Measurements from ENCODE around the gene MORN4. TPM values are rescaled to one million over a fixed set of nuclear protein-coding genes. Genes with fewer than 3 reads are reported as not detected.

The MORN4 gene
- total and polyA plus RNA-seq, 2 of the 13 experiments (the other 11 are each of a cell fraction or from before 2014, with no cell fraction given), result 3.4 to 9.1 TPM

DNA sequence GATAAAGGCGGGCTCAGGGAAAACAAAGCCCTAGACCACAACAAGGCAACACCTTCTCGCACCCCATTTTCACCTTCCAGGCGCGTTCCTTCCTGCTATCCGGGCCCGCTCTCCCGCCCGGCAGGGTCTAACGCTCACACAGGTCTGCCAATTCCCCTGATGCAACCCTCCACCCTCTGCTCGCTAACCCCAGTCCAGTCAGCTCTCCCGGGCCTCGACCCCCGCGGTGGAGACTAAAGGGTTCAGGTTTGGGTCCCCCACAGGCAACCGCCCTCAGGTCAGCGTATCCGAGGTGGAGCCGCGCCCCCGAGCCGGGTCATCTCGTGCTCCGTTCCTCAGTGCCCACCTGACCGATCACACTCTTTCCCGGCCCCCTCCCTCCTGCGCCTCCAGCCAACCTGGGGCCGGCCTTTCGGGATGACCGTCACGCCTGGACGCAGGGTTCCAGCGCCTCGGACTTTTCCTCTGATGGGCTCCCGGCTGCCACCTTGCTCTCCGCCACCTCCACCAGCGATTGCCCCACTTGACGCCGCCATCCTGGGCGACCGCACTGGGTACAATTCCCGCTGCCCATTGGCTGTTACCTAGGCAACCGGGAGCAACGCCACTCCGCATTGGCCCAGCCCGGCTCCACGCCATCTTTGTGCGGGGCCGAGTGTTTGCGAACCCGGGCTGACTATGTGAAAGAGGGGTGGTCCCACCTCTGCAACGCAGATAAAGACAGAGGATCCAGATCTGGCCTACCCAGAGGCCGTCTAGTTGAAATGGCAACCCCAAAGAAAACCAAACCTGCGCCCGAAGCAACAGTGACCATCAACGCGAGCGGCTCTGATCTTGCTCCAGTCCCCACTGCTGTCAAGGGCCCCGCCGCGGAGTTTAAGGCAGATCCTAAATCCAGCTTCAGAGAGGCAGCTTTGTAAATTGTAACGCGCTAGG lies at the start of gene MORN4 (continued):
- TF ChIP-seq, protein P1, sequence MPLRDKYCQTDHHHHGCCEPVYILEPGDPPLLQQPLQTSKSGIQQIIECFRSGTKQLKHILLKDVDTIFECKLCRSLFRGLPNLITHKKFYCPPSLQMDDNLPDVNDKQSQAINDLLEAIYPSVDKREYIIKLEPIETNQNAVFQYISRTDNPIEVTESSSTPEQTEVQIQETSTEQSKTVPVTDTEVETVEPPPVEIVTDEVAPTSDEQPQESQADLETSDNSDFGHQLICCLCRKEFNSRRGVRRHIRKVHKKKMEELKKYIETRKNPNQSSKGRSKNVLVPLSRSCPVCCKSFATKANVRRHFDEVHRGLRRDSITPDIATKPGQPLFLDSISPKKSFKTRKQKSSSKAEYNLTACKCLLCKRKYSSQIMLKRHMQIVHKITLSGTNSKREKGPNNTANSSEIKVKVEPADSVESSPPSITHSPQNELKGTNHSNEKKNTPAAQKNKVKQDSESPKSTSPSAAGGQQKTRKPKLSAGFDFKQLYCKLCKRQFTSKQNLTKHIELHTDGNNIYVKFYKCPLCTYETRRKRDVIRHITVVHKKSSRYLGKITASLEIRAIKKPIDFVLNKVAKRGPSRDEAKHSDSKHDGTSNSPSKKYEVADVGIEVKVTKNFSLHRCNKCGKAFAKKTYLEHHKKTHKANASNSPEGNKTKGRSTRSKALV (CRISPR knock-in tag; IDR thresholded peaks at IDR 0.05), result no peak
- TF ChIP-seq, protein P2, sequence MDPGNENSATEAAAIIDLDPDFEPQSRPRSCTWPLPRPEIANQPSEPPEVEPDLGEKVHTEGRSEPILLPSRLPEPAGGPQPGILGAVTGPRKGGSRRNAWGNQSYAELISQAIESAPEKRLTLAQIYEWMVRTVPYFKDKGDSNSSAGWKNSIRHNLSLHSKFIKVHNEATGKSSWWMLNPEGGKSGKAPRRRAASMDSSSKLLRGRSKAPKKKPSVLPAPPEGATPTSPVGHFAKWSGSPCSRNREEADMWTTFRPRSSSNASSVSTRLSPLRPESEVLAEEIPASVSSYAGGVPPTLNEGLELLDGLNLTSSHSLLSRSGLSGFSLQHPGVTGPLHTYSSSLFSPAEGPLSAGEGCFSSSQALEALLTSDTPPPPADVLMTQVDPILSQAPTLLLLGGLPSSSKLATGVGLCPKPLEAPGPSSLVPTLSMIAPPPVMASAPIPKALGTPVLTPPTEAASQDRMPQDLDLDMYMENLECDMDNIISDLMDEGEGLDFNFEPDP (CRISPR knock-in tag; conservative IDR thresholded peaks at IDR 0.05), result no peak
- TF ChIP-seq RFX1 (IDR thresholded peaks at IDR 0.05) (peak; percentile 92), HMG20B (CRISPR knock-in tag; conservative IDR thresholded peaks at IDR 0.05) (no peak), NR2F6 (IDR thresholded peaks at IDR 0.05) (no peak), NR2F6 (CRISPR knock-in tag; IDR thresholded peaks at IDR 0.05) (no peak), PHF20 (CRISPR knock-in tag; IDR thresholded peaks at IDR 0.05) (peak; percentile 67; the same call in 1 of the 2 replicates), RFXANK (CRISPR knock-in tag; IDR thresholded peaks at IDR 0.05) (no peak), IRX3 (CRISPR knock-in tag; IDR thresholded peaks at IDR 0.05; ENCODE audit: borderline replicate concordance, low read depth) (no peak), GTF2F1 (IDR thresholded peaks at IDR 0.05; ENCODE audit: low read length) (no peak), ZNF660 (CRISPR knock-in tag; IDR thresholded peaks at IDR 0.05; ENCODE audit: borderline replicate concordance, low read depth) (no peak), ZNF484 (CRISPR knock-in tag; IDR thresholded peaks at IDR 0.05; ENCODE audit: borderline replicate concordance, low read depth) (no peak), SIX4 (CRISPR knock-in tag; IDR thresholded peaks at IDR 0.05) (no peak), MED1 (CRISPR knock-in tag; IDR thresholded peaks at IDR 0.05) (no peak), SMARCE1 (IDR thresholded peaks at IDR 0.05; ENCODE audit: borderline replicate concordance) (no peak), ZNF75D (CRISPR knock-in tag; IDR thresholded peaks at IDR 0.05; ENCODE audit: borderline replicate concordance) (no peak), ZNF773 (CRISPR knock-in tag; IDR thresholded peaks at IDR 0.05; ENCODE audit: borderline replicate concordance) (no peak), PRMT3 (CRISPR knock-in tag; IDR thresholded peaks at IDR 0.05; ENCODE audit: borderline replicate concordance, low read depth) (no peak), CENPX (CRISPR knock-in tag; IDR thresholded peaks at IDR 0.05) (no peak), ZMYM4 (CRISPR knock-in tag; IDR thresholded peaks at IDR 0.05) (peak; percentile 70)
- TF ChIP-seq, protein P3, sequence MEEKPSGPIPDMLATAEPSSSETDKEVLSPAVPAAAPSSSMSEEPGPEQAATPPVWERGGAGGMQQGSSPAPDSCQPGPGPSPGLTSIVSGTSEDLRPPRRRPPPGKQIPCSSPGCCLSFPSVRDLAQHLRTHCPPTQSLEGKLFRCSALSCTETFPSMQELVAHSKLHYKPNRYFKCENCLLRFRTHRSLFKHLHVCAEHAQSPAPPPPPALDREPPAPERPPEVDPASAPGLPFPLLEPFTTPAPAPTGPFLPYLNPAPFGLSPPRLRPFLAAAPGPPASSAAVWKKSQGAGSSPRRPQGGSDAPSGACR (CRISPR knock-in tag; IDR thresholded peaks at IDR 0.05), result 0 out of 2 replicates have a peak, but pooled peaks have one; percentile 80
- TF ChIP-seq, protein P4, sequence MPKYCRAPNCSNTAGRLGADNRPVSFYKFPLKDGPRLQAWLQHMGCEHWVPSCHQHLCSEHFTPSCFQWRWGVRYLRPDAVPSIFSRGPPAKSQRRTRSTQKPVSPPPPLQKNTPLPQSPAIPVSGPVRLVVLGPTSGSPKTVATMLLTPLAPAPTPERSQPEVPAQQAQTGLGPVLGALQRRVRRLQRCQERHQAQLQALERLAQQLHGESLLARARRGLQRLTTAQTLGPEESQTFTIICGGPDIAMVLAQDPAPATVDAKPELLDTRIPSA (CRISPR knock-in tag; IDR thresholded peaks at IDR 0.05; ENCODE audit: borderline replicate concordance), result peak; percentile 86; the same call in 1 of the 2 replicates
- TF ChIP-seq, protein P5, sequence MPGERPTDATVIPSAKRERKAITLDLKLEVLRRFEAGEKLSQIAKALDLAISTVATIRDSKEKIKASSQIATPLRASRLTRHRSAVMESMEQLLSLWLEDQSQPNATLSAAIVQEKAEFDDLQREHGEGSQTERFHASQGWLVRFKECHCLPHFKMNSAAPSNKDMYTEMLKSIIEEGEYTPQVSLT (CRISPR knock-in tag; IDR thresholded peaks at IDR 0.05; ENCODE audit: borderline replicate concordance, low read depth), result no peak
- TF ChIP-seq, protein P6, sequence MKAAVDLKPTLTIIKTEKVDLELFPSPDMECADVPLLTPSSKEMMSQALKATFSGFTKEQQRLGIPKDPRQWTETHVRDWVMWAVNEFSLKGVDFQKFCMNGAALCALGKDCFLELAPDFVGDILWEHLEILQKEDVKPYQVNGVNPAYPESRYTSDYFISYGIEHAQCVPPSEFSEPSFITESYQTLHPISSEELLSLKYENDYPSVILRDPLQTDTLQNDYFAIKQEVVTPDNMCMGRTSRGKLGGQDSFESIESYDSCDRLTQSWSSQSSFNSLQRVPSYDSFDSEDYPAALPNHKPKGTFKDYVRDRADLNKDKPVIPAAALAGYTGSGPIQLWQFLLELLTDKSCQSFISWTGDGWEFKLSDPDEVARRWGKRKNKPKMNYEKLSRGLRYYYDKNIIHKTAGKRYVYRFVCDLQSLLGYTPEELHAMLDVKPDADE (CRISPR knock-in tag; IDR thresholded peaks at IDR 0.05), result no peak

All from HepG2 (cell line).